ENCODE measurements around the gene KCNK4.
A peak's percentile ranks its signal among the peaks of the same experiment; 100 is the strongest.

Gene KCNK4

GRCh38 chr11:64331569-64332371, 40.7 kb downstream of the KCNK4 start:
- peak; percentile 88 for DNase-seq

GRCh38 chr11:64333556-64333955, 42.5 kb downstream of the KCNK4 start:
- no peak for DNase-seq

GRCh38 chr11:64334764-64335735, 43.9 kb downstream of the KCNK4 start:
- no peak for DNase-seq

GRCh38 chr11:64337538-64338249, 46.6 kb downstream of the KCNK4 start:
- no peak for DNase-seq

GRCh38 chr11:64338716-64339115, 47.6 kb downstream of the KCNK4 start:
- no peak for DNase-seq

GRCh38 chr11:64339286-64339685, 48.2 kb downstream of the KCNK4 start:
- DNase-seq: no peak

- DNase-seq: peak; percentile 94
Observed at GRCh38 chr11:64339754-64340408, 48.8 kb downstream of the KCNK4 start, which contains the start of gene CCDC88B. Gene CCDC88B, plus strand, starts transcription at chr11:64340204. Its CDS starts 63 bp downstream, at chr11:64340267.

- peak; percentile 92 for DNase-seq
Observed at GRCh38 chr11:64340671-64341335, 49.7 kb downstream of the KCNK4 start.

GRCh38 chr11:64341429-64341828, 50.3 kb downstream of the KCNK4 start:
- DNase-seq: no peak

GRCh38 chr11:64341851-64342791, 51.0 kb downstream of the KCNK4 start:
- peak; percentile 95 for DNase-seq

GRCh38 chr11:64342869-64343745, 52.0 kb downstream of the KCNK4 start:
- DNase-seq: no peak

- DNase-seq: no peak
Observed at GRCh38 chr11:64343767-64344559, 52.9 kb downstream of the KCNK4 start.

- DNase-seq: no peak
Observed at GRCh38 chr11:64344787-64345186, 53.7 kb downstream of the KCNK4 start.

GRCh38 chr11:64347193-64347867, 56.2 kb downstream of the KCNK4 start:
- DNase-seq: no peak

- no peak for DNase-seq
Observed at GRCh38 chr11:64348383-64349024, 57.4 kb downstream of the KCNK4 start.

GRCh38 chr11:64349025-64349387, 57.9 kb downstream of the KCNK4 start:
- DNase-seq: no peak

GRCh38 chr11:64349404-64349803, 58.3 kb downstream of the KCNK4 start:
- no peak for DNase-seq

Data from activated effector memory CD4-positive, alpha-beta T cell treated with anti-CD3 and anti-CD28 coated beads, Interleukin-2, amount 50 U/mL, for 16 hours (primary cell).